Measurements from ENCODE around the gene RIMKLB.
"Not testable (repeated sequence)": the region's sequence is repeated elsewhere in the genome, so short reads cannot be mapped to it uniquely, and the experiment has no call there.

The RIMKLB gene

DNA sequence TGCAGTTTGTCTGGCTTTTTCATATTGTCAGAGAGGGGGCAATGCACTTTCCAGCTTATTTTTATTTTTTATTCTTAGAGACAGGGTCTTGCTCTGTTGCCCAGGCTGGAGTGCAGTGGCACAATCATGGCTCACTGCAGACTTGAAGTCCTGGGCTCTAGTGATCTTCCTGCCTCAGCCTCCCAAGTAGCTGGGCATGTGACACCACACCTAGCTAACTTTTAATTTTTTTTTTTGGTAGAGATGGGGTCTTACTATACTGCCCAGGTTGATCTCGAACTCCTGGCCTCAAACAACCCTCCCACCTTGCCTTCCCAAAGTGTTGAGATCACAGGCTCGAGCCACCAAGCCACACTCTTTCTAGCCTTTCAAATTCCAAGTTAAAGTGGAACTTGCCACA, 120.7 kb downstream of the RIMKLB start:
- DNase-seq (ENCODE audit: low read depth), result no peak

DNA sequence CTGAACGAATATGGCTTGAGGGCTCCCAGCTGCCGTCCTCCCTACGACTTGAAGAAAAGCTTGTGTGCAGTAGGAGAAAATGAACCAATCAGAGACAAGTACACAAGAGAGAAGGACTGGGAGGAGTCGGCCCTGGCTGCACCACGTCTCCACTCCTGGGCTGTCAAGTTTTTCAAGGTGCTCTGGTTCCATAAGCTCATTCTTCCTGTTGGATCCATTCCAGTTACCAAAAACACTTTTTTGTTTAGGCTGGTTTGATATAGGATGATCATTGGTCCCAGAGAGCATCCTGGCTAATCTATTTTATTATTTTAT, 121.8 kb downstream of the RIMKLB start:
- no peak for DNase-seq (ENCODE audit: low read depth)

DNA sequence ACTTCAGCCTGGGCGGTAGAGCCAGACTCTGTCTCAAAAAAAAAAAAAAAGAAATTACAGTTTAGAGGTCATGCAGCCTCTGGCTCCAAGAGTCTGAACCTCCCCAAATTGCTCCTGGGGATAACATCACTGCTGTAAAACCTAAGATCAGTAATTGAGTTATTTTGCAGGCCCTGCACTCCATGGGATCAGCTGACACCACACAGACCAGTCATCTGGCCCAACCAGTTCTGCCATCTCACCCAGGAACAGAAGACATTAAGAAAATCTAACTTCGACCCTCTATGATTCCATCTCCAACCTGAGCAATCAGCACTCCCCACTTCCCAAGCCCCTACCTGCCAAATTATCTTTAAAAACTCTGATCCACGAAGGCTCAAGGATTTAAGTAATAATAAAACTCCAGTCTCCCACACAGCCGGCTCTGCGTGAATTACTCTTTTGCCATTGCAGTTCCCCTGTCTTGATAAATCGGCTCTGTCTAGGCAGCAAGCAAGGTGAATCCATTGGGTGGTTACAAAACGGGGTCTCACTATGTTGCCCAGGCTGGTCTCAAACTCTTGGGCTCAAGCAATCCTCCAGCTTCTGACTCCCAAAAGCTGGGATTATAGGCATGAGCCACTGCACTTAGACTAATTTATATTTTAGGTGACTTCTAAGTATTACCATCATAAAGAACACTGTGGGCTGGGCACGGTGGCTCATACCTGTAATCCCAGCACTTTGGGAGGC, 123.1 kb downstream of the RIMKLB start:
- DNase-seq (ENCODE audit: low read depth), result not testable (repeated sequence)

DNA sequence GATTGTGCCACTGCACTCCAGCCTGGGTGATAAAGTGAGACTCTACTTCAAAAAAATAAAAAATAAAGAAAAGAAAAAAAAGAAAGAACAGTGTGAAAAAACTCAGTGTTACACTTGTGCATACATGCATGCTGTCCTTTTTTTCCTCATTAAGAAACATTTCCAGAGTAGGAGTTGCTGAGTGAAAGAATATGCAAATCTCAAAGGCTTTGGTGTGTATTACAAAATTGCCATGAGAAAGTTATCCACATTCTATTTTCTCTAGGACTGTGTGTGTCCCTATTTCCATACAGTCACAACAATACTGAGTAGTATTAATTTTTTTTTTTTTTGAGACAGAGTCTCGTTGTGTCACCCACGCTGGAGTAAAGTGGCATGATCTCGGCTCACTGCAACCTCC, 123.8 kb downstream of the RIMKLB start:
- DNase-seq (ENCODE audit: low read depth), result no peak

DNA sequence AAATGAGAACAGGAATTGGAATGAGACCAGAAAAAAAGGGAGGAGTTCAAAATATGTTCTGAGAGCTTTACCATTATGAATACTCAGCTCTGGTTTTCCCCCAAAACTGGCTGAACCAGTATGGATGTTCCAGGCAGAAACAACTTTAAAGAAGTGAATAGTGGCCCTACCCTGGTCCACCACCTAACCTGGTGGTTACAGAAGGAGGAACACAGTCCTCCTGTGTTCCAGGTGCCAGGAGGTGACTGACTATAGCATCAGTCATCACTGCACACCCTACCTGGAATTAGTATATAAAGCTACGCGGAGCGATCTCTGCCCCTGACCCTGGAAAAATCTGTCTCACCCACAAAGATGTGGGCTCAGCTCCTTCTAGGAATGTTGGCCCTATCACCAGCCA, 124.5 kb downstream of the RIMKLB start, which contains the start of gene A2ML1:
A2ML1 (plus strand) TSS at position 324 of the 400 bp plus-strand sequence; CDS start at position 355, 31 bp downstream.
- no peak for DNase-seq (ENCODE audit: low read depth)

DNA sequence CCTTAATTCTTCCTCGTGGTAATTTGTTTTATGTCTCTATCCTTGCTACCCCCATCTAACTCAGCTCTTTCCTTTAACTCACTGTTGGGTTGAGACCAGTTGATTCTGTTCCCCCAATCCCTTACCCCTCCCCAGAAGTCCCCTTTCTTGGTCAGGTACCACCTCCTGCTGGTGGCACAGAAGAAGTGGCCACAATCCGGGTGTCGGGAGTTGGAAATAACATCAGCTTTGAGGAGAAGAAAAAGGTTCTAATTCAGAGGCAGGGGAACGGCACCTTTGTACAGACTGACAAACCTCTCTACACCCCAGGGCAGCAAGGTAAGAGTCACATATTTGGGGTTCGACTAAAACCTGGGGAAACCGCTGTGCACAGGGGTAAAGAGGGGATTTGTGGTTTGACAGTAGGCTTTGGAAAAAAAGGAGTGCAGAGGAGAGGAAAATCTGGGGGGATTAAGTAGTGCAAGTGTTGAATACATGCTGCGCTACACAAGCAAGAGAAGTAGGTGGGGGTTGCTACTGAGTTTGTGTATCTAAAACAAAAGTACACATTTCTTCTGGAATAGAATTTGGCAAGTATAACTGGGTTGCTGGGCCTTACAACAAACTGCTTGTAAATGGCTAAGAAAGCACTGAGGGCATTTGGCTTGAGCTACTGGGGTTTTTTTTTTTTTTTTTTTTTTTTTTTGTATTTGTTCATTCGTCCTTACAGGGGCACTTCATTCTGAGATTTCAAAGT, 125.9 kb downstream of the RIMKLB start:
- DNase-seq (ENCODE audit: low read depth), result no peak

DNA sequence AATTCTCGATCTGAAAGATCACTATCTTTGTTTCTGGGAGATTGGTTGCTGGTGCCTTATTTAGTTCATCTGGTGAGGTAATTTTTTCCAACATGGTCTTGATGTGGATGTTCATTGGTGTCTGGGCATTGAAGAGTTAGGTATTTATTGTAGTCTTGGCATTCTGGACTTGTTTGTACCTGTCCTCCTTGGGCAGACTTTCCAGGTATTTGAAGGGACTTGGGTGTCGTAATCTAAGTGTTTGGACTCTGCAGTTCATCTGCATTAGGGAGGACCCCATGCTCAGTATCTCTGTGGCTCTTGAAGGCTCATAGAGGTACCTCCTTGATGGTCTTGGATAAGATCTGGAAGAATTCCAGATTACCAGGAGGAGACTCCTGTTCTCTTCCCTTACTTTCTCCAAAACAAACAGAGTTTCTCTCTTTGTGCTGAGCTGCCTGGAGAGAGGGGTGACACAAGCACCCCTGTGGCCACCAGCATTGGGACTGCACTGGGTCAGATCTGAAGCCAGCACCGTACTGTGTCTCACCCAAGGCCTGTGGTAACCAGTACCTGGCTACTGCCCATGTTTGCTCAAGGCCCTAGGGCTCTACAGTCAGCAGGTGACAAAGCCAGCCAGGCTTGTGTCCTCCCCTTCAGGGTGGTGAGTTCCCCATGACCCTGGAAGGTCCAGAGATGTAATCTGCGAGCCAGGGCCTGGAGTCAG, 129.9 kb downstream of the RIMKLB start:
- no peak for DNase-seq (ENCODE audit: low read depth)

DNA sequence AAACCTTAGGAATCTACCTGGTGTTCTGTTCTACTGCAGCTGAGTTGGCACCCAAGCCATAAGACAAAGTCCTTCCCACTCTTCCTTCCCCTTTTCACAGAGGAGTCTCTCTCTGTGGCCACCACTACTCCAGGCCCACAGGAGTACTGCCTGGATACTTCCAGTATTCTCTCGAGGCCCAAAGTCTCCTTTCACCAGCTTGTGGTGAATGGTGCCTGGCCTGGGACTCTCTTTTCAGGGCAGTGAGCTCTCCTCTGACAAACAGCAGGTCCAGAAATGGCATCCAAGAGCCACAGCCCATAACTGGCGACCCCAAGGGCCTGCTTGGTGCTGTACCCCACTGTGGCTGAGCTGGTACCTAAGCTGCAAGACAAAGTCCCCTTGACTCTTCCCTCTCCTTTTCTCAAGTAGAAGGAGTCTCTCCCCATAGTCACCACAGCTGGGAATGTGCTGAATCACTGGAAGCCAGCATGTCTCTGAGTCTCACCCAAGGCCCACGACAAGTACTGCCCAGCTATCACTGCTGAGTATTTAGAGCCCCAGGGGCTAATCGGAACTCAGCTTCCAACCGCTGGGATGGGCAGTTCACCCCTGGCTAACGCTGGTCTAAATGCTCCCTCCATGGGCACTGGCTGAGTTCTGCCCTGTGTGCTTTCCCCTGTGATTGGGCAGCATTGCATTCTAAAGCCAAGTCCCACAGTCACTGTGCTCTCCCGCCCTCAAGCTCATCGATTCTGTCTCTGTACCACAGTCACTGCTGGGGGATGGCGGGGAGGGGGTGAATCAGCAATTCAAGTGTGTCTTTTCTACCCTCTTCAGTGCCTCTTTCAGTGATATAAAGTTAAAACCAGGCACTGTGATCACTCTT, 130.7 kb downstream of the RIMKLB start:
- no peak for DNase-seq (ENCODE audit: low read depth)

DNA sequence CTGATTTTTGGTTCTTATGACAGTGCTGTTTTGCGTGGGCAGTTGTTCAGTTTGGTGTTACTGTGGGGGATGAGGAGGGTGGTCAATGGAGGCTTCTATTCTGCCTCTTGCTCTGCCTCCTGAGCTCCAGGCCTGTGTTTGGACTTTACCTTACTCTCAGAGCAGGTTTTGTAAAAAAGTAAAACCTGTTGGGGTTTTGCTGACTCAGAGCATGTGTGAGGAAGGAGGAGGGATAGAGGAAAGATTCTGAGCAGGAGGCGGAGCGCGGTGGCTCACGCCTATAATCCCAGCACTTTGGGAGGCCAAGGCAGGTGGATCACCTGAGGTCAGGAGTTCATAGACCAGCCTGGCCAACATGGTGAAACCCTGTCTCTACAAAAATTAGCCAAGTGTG, 131.3 kb downstream of the RIMKLB start:
- DNase-seq (ENCODE audit: low read depth), result no peak

DNA sequence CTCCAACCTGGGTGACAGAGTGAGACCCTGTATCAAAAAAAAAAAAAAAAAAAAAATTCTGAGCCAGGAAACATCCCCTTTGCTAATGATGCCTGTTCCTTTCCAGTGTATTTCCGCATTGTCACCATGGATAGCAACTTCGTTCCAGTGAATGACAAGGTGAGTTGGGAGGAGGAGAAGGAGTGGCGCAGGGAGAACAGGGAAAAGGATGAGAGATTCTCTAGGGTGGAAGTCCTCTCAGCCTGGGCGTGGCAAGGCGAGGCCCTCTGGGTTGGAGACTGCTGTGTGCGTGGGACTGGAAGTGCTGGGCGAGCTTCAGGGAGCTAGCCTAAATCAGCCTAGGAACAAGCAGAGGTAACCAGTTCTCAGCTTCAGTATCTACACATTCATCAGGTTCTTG, 131.8 kb downstream of the RIMKLB start:
- DNase-seq (ENCODE audit: low read depth), result no peak

DNA sequence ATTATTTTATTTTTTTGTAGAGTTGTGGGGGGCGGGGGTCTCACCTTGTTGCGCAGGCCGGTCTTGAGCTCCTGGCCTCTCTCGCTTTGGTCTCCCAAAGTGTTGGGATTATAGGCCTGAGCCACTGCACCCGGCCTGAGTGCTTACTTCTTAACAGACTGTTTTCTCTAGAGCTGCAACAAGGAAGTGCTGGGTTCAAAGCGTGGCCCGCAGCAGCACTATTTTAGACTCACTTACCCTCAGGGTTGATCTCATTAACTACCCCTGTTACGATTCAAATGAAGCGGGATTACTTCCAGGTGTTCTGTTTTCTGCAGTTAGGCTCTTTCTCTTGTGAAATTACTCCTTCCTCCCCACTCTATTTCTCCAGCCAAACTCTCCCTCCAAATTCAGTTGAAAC, 133.3 kb downstream of the RIMKLB start:
- DNase-seq (ENCODE audit: low read depth), result no peak

DNA sequence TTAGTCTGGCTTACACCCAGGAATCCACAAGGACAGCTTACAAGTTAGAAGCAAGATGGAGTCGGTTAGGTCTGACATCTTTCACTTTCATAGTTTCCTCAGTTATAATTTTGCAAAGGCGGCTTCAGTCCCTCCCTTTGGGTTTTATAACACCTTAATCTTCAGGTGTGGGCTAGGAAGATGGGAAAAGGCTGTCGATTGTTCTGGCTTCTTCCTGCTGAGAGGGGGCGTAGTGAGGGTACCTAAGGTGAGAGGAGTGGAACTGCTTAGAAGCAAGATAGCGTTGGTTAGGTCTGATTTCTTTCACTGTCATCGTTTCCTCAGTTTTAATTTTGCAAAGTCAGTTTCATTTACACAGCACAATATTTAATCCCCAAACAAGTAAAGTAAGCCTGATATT, 134.7 kb downstream of the RIMKLB start:
- no peak for DNase-seq (ENCODE audit: low read depth)

Measured in HS-5 (cell line).